ENCODE data around the gene FUZ. TPM values are rescaled to one million over a fixed set of nuclear protein-coding genes. Genes with fewer than 3 reads are reported as not detected.
A peak's percentile ranks its signal among the peaks of the same experiment; 100 is the strongest.

The FUZ gene
- total RNA-seq, 6 experiments from 2014 or later: 9.4 to 14.2 (median 11.7) TPM

DNA sequence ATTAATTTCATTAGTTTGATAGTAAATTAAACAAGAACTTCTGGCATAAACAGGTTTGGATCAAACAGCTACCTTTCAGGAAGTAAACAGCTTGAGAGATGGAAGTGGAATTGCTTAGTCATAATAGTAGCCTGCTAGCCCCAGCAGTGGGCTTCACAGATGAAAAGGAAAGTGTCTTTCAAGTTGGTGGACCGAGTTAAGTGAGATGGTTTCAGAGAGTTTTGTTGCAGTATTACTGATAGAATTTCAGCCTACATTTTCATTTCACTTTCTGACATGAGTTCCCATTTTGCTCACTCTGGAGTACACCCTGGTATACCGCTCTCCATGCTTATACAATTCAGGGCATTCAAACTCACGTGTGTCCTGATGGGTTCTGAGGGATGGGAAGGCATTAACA, 35.8 kb upstream of the FUZ start:
- peaks cover 47% of the 10 kb centered on the region for H3K4me1 Mint-ChIP-seq (ENCODE audit: low read depth)
- H3K27me3 Mint-ChIP-seq (ENCODE audit: insufficient read depth): peaks cover 8% of the 10 kb centered on the region

DNA sequence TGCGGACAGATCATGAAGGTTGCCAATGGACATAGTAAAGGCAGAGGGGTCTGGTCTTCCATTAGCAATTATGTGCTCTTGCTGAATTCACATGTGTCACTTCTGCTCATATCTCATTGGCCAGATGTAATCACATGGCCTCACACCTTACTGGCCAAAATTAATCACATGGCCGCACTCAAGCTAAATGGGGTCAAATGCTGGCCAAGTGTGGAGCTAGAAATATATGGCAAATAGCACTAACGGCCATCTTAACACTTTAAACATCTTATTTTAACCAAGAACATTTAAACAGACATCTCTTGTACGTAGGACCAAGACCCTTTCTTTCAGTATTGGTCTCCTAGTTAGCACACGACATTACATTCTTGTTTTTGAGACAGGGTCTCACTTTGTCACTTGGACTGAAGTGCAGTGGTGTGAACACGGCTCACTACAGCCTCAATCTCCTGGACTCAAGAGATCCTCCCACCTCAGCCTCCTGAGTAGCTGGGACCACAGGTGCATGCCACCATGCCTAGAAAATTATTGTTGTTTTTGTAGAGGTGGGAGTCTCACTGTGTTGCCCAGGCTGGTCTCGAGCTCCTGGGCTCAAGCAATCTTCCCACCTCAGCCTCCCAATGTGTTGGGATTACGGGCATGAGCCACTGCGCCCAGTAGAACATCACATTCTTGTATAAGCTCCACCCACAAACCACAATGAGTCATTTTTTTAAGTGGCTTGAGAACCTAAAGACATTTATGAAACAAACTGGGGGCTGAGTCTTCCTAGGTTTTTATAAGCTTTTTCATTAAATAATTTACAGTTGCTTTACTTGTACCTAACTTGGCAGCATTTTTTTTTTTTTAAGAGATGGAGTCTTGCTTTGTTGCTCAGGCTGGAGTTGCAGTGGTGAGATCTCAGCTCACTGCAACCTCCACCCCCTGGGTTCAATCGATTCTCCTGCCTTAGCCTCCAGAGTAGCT, 34.9 kb upstream of the FUZ start:
- peak; percentile 90 for DNase-seq
- Mint-ChIP-seq H3K27ac (peak overlapping the region; percentile 87), H3K27me3 (ENCODE audit: insufficient read depth) (peaks cover 4% of the 10 kb centered on the region), H3K4me1 (ENCODE audit: low read depth) (peaks cover 39% of the 10 kb centered on the region), H3K9me3 (peaks cover 11% of the 10 kb centered on the region), H3K36me3 (ENCODE audit: low read depth) (peaks cover 19% of the 10 kb centered on the region), H3K4me3 (peak overlapping the region; percentile 56)
- TF ChIP-seq, protein P1, sequence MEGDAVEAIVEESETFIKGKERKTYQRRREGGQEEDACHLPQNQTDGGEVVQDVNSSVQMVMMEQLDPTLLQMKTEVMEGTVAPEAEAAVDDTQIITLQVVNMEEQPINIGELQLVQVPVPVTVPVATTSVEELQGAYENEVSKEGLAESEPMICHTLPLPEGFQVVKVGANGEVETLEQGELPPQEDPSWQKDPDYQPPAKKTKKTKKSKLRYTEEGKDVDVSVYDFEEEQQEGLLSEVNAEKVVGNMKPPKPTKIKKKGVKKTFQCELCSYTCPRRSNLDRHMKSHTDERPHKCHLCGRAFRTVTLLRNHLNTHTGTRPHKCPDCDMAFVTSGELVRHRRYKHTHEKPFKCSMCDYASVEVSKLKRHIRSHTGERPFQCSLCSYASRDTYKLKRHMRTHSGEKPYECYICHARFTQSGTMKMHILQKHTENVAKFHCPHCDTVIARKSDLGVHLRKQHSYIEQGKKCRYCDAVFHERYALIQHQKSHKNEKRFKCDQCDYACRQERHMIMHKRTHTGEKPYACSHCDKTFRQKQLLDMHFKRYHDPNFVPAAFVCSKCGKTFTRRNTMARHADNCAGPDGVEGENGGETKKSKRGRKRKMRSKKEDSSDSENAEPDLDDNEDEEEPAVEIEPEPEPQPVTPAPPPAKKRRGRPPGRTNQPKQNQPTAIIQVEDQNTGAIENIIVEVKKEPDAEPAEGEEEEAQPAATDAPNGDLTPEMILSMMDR (IDR thresholded peaks at IDR 0.05): no peak

More for the DNA sequence above, 35.8 kb upstream of the FUZ start:
- H3K27ac Mint-ChIP-seq: peak overlapping the region; percentile 87
- H3K4me3 Mint-ChIP-seq: peak overlapping the region; percentile 28
- H3K9me3 Mint-ChIP-seq: peaks cover 11% of the 10 kb centered on the region
- TF ChIP-seq, protein P1 (IDR thresholded peaks at IDR 0.05): no peak
- DNase-seq: no peak
- peaks cover 19% of the 10 kb centered on the region for H3K36me3 Mint-ChIP-seq (ENCODE audit: low read depth)

DNA sequence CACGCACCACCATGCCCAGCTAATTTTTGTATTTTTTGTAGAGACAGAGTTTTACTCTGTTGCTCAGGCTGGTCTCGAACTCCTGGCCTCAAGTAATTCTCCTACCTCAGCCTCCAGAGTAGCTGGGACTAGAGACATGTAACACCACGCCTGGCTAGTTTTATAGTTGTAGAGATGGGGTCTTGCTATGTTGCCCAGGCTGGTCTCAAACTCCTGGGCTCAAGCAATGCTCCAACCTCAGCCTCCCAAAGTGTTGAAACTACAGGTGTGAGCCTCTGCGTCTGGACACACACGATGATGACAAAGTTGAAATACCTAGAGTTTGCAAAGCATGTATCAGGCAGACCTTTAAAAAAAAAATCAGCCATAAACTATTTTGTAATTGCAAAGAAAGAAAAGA, 33.3 kb upstream of the FUZ start:
- peaks cover 13% of the 10 kb centered on the region for H3K36me3 Mint-ChIP-seq (ENCODE audit: low read depth)
- no peak overlapping the region for H3K27ac Mint-ChIP-seq
- peaks cover 11% of the 10 kb centered on the region for H3K9me3 Mint-ChIP-seq
- TF ChIP-seq, protein P1 (IDR thresholded peaks at IDR 0.05): no peak
- H3K4me3 Mint-ChIP-seq: no peak overlapping the region
- H3K27me3 Mint-ChIP-seq (ENCODE audit: insufficient read depth): peaks cover 1% of the 10 kb centered on the region; the same call in 1 of the 2 replicates
- peaks cover 28% of the 10 kb centered on the region for H3K4me1 Mint-ChIP-seq (ENCODE audit: low read depth)
- DNase-seq: no peak

DNA sequence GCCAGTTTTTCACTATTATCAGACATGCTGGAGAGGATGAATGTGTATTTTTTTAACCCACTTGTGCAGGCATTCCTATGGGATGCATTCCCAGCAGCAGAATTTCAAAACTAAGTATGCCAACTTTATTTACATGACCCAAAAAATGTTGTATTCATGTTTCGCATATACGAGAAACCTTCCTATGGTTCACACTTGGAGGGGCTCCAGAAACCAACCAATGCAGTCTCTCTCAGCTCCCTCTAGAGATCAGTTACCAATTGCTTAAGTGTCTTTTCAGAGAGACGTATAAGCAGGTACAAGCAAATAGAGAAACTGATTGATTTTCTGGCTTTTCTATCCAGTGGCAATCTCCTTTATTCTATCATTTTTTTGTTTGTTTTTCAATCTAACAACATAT, 32.3 kb upstream of the FUZ start:
- peaks cover 18% of the 10 kb centered on the region for H3K36me3 Mint-ChIP-seq (ENCODE audit: low read depth)
- TF ChIP-seq, protein P1 (IDR thresholded peaks at IDR 0.05): no peak
- no peak overlapping the region for H3K27ac Mint-ChIP-seq

DNA sequence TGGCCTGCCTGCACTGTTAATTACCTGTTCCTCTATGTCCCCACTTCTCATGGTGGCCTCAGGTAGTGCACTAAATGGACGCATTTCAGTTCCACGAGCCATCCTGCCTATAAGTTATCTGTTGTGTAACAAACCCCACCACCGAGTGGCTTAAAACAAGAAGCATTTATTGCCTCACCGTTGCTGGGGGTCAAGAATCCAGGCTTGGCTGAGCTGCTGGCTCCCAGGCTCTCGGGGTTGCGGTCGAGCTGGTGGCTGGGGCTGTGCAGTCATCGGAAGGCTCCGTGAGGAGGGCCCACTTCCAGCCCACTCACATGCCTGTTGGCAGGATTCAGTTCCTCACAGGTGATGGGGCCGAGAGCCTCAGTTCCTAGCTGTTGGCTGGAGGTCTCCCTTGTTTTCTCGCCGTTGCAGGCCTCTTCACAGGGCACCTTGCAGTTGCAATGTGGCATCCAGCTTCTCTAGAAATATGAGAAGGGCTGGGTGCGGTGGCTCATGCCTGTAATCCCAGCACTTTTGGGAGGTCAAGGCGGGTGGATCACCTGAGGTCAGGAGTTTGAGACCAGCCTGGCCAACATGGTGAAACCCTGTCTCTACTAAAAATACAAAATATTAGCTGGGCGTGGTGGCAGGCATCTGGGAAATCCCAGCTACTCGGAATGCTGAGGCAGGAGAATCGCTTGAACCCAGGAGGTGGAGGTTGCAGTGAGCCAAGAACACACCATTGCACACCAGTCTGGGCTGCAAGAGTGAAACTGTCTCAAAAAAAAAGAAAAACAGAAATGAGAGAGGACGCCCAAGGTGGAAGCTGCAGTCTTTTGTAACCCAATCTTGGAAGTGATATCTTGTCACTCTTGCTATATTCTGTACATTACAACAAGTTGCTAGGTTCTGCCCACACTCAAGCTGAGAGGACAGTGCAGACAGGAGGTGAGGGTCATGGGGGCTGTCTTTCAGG, 31.3 kb upstream of the FUZ start:
- no peak overlapping the region for H3K4me3 Mint-ChIP-seq
- no peak overlapping the region for H3K27ac Mint-ChIP-seq

More for the DNA sequence above, 32.3 kb upstream of the FUZ start:
- no peak overlapping the region for H3K4me3 Mint-ChIP-seq
- H3K9me3 Mint-ChIP-seq: peaks cover 11% of the 10 kb centered on the region
- DNase-seq: no peak
- peaks cover 28% of the 10 kb centered on the region for H3K4me1 Mint-ChIP-seq (ENCODE audit: low read depth)
- peaks cover 1% of the 10 kb centered on the region; the same call in 1 of the 2 replicates for H3K27me3 Mint-ChIP-seq (ENCODE audit: insufficient read depth)

More for the DNA sequence above, 31.3 kb upstream of the FUZ start:
- Mint-ChIP-seq H3K9me3 (peaks cover 5% of the 10 kb centered on the region), H3K36me3 (ENCODE audit: low read depth) (peaks cover 19% of the 10 kb centered on the region), H3K27me3 (ENCODE audit: insufficient read depth) (peaks cover 1% of the 10 kb centered on the region; the same call in 1 of the 2 replicates), H3K4me1 (ENCODE audit: low read depth) (peaks cover 21% of the 10 kb centered on the region)
- no peak for DNase-seq
- TF ChIP-seq, protein P1 (IDR thresholded peaks at IDR 0.05): no peak

All from HFFc6 (cell line).